ENCODE measurements around the gene SETD6.
"Not testable (repeated sequence)": the region's sequence is repeated elsewhere in the genome, so short reads cannot be mapped to it uniquely, and the experiment has no call there.

The SETD6 gene

GRCh38 chr16:58515125-58515870, at the start of gene SETD6:
Gene SETD6 (plus strand): TSS chr16:58515517. CDS start chr16:58515538, 21 bp downstream.
- DNase-seq: peak; percentile 82
- in situ Hi-C loops (cut with MboI; ENCODE audit: low pct_unique_long_range_greater_than_20kb, low sequenced_read_pairs): no loop called here

- DNase-seq: no peak
- in situ Hi-C loops (cut with MboI; ENCODE audit: low pct_unique_long_range_greater_than_20kb, low sequenced_read_pairs): no loop called here
Measured at GRCh38 chr16:58465817-58466216, 49.5 kb upstream of the SETD6 start.

- in situ Hi-C loops (cut with MboI; ENCODE audit: low pct_unique_long_range_greater_than_20kb, low sequenced_read_pairs): no loop called here
- DNase-seq: no peak
Measured at GRCh38 chr16:58466396-58466795, 48.9 kb upstream of the SETD6 start.

- DNase-seq: no peak
- in situ Hi-C loops (cut with MboI; ENCODE audit: low pct_unique_long_range_greater_than_20kb, low sequenced_read_pairs): no loop called here
Measured at GRCh38 chr16:58467905-58468304, 47.4 kb upstream of the SETD6 start.

GRCh38 chr16:58471209-58471975, 43.9 kb upstream of the SETD6 start:
- DNase-seq: no peak
- in situ Hi-C loops (cut with MboI; ENCODE audit: low pct_unique_long_range_greater_than_20kb, low sequenced_read_pairs): no loop called here

GRCh38 chr16:58472266-58472665, 43.1 kb upstream of the SETD6 start:
- in situ Hi-C loops (cut with MboI; ENCODE audit: low pct_unique_long_range_greater_than_20kb, low sequenced_read_pairs): no loop called here
- no peak for DNase-seq

- no peak for DNase-seq
- in situ Hi-C loops (cut with MboI; ENCODE audit: low pct_unique_long_range_greater_than_20kb, low sequenced_read_pairs): no loop called here
Measured at GRCh38 chr16:58472827-58473226, 42.5 kb upstream of the SETD6 start.

- no peak for DNase-seq
- in situ Hi-C loops (cut with MboI; ENCODE audit: low pct_unique_long_range_greater_than_20kb, low sequenced_read_pairs): no loop called here
Measured at GRCh38 chr16:58474296-58474695, 41.0 kb upstream of the SETD6 start.

GRCh38 chr16:58475091-58475619, 40.2 kb upstream of the SETD6 start:
- no peak for DNase-seq
- in situ Hi-C loops (cut with MboI; ENCODE audit: low pct_unique_long_range_greater_than_20kb, low sequenced_read_pairs): no loop called here

- in situ Hi-C loops (cut with MboI; ENCODE audit: low pct_unique_long_range_greater_than_20kb, low sequenced_read_pairs): no loop called here
- no peak for DNase-seq
Measured at GRCh38 chr16:58476791-58477190, 38.5 kb upstream of the SETD6 start.

GRCh38 chr16:58478427-58478826, 36.9 kb upstream of the SETD6 start:
- no peak for DNase-seq
- in situ Hi-C loops (cut with MboI; ENCODE audit: low pct_unique_long_range_greater_than_20kb, low sequenced_read_pairs): no loop called here

GRCh38 chr16:58481226-58481869, 34.0 kb upstream of the SETD6 start:
- in situ Hi-C loops (cut with MboI; ENCODE audit: low pct_unique_long_range_greater_than_20kb, low sequenced_read_pairs): no loop called here
- DNase-seq: no peak

- in situ Hi-C loops (cut with MboI; ENCODE audit: low pct_unique_long_range_greater_than_20kb, low sequenced_read_pairs): no loop called here
- no peak for DNase-seq
Measured at GRCh38 chr16:58481931-58482330, 33.4 kb upstream of the SETD6 start.

GRCh38 chr16:58485184-58485887, 30.0 kb upstream of the SETD6 start:
- no peak for DNase-seq
- in situ Hi-C loops (cut with MboI; ENCODE audit: low pct_unique_long_range_greater_than_20kb, low sequenced_read_pairs): no loop called here

- peak; percentile 81 for DNase-seq
- in situ Hi-C loops (cut with MboI; ENCODE audit: low pct_unique_long_range_greater_than_20kb, low sequenced_read_pairs): no loop called here
Measured at GRCh38 chr16:58487566-58488351, 27.6 kb upstream of the SETD6 start.

- no peak for DNase-seq
- in situ Hi-C loops (cut with MboI; ENCODE audit: low pct_unique_long_range_greater_than_20kb, low sequenced_read_pairs): no loop called here
Measured at GRCh38 chr16:58488531-58488930, 26.8 kb upstream of the SETD6 start.

- no peak for DNase-seq
- in situ Hi-C loops (cut with MboI; ENCODE audit: low pct_unique_long_range_greater_than_20kb, low sequenced_read_pairs): loop anchor here (10.0 kb wide), 1 partner anchor 155 kb away; no protein-coding TSS in a partner anchor
Measured at GRCh38 chr16:58490065-58490464, 25.3 kb upstream of the SETD6 start.

- in situ Hi-C loops (cut with MboI; ENCODE audit: low pct_unique_long_range_greater_than_20kb, low sequenced_read_pairs): loop anchor here (10.0 kb wide), 1 partner anchor 156 kb away; no protein-coding TSS in a partner anchor
- not testable (repeated sequence) for DNase-seq
Measured at GRCh38 chr16:58490539-58490938, 24.8 kb upstream of the SETD6 start.

Data from KBM-7 (cell line).